Measurements from ENCODE around the gene CTSG.
"Not testable (repeated sequence)": the region's sequence is repeated elsewhere in the genome, so short reads cannot be mapped to it uniquely, and the experiment has no call there.

Gene CTSG

DNA sequence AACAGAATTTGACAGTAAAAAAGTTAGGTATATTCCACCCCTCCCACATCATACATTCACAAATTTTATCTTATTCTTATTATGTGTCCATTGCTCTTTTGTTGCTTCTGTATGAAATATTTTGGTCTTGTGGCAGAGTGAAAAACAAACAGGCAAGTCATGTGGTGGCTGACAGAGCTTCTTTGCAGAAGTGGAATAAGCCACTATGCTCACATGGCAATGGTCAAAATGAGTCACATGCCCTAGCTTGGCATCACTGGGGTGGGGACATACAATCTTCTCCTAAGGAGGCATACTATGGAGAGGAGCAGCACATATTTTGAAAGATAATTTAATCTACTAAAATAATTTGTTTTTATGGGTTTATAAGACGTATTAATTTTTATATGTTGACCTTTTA lies 40.3 kb downstream of the CTSG start:
- DNase-seq = no peak

DNA sequence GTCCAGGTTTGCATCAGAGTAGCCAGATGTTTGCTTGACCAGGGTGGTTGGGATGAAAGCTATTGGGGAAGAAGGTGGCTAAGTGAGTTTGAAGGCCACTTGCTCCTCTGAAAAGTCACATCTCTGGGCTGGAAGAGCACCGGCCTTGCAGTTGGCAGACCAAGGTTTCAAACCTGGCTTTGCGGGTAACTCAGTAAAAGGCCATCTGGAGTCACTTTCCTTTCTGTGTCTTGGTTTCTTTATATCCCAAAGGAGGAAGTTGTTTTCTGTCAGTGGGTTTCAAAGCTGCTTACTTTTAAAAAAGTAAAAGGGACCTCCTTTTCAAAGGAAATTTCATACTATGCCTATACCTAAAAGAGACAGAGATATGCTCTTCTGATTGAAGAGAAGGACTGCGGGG lies 41.8 kb downstream of the CTSG start:
- no peak for DNase-seq

- DNase-seq = not testable (repeated sequence)
These were observed 50.0 kb downstream of the CTSG start for GRCh38 chr14:24525877-24526620.

All from NCI-H1092 treated with DMSO at 0.1 percent for 48 hours (cell line).